Thyroid gland (tissue), 4 donors: ENCODE results near the gene SUCLG2.

Source experiments
- POLR2A ChIP-seq, 2 donors: fragments of 450-650 bp; IDR thresholded peaks; one replicate each; pipeline ENCODE4 v1.6.1; 2017; ENCODE audit warnings: antibody characterized with exemption in 2 of 2, mild to moderate bottlenecking in 2 of 2, moderate library complexity in 1 of 2
- TF ChIP-seq, protein P1 (sequence below), 6 experiments: fragments of 200-600 bp in 3 of 6; fragments of 450-650 bp in 3 of 6; sonication (generic) in 3 of 6; IDR thresholded peaks; one replicate each; pipeline ENCODE4 v1.5.1; 2016 to 2019; ENCODE audit warnings: antibody characterized with exemption in 6 of 6, mild to moderate bottlenecking in 2 of 6, inconsistent platforms in 1 of 6, moderate library complexity in 1 of 6

DNA sequence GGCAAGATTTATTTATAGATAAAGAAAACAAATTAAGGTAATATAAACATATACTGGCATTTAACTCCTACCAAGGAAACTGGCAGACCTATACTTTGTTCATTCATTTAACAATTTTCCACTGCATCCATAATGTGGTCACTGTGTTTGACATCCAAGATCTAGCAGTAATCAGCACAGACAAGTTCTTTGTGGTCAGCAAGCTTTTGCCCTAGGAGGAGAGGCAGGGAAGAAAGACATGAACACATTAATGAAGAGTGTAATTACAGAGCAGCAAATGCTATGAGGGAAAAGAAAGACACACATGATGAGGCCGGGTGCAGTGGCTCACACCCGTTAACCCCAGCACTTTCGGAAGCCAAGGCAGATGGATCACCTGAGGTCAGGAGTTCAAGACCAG is 34.4 kb downstream of the SUCLG2 start:
- TF ChIP-seq, protein P1, sequence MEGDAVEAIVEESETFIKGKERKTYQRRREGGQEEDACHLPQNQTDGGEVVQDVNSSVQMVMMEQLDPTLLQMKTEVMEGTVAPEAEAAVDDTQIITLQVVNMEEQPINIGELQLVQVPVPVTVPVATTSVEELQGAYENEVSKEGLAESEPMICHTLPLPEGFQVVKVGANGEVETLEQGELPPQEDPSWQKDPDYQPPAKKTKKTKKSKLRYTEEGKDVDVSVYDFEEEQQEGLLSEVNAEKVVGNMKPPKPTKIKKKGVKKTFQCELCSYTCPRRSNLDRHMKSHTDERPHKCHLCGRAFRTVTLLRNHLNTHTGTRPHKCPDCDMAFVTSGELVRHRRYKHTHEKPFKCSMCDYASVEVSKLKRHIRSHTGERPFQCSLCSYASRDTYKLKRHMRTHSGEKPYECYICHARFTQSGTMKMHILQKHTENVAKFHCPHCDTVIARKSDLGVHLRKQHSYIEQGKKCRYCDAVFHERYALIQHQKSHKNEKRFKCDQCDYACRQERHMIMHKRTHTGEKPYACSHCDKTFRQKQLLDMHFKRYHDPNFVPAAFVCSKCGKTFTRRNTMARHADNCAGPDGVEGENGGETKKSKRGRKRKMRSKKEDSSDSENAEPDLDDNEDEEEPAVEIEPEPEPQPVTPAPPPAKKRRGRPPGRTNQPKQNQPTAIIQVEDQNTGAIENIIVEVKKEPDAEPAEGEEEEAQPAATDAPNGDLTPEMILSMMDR (IDR thresholded peaks at IDR 0.05): no peak
- no peak for TF ChIP-seq POLR2A (IDR thresholded peaks at IDR 0.05)
